Kasumi-1 (cell line): ENCODE results near the gene GRIK1.
"Not testable (repeated sequence)": the region's sequence is repeated elsewhere in the genome, so short reads cannot be mapped to it uniquely, and the experiment has no call there.

Experiments used
- DNase-seq, 2 experiments: peaks; one replicate each; lab custom pipeline; 2025; lab: John Stamatoyannopoulos, UW

The GRIK1 gene

GRCh38 chr21:29939924-29940275, at the start of gene GRIK1:
GRIK1 (minus strand) TSS chr21:29939996.
- DNase-seq = no peak

DNA sequence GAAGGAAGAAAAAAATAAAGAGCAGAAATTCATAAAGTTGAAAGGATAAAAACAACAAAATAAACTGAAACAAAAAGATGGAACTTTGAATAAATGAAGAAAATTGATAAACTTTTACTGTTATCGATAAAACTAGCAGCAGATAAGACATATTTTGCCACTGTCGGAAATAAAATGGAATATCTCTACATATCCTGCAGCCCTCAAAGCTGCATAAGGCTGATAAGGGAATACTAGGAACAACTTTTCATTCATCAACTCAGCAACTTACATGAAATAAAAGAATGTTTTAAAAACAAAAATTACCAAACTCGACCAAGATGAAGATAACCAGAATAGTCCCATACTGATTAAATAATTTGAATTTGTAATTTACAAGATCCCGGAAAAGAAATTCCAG, 48.0 kb upstream of the GRIK1 start:
- DNase-seq = no peak

DNA sequence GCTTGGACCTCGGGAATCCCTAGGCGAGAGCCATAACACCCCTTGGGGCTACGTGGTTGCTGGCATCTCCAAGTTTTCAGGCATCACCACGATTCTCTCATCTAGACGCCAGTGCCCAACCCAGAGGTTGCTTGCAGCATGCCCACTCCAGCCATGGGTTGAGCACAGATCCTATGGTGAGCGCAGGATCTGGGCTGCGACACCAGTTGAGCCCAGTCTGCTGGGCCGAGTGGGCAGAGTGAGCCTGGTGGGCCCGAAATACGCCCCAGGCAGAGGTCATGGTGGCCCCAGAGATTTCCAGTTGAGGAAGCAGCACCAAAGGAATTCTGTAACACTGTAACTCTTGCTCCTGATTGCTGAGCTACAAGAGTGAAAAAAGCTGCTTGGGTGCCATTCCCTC, 46.1 kb upstream of the GRIK1 start:
- no peak for DNase-seq

GRCh38 chr21:29979043-29979442, 39.2 kb upstream of the GRIK1 start:
- DNase-seq = no peak

DNA sequence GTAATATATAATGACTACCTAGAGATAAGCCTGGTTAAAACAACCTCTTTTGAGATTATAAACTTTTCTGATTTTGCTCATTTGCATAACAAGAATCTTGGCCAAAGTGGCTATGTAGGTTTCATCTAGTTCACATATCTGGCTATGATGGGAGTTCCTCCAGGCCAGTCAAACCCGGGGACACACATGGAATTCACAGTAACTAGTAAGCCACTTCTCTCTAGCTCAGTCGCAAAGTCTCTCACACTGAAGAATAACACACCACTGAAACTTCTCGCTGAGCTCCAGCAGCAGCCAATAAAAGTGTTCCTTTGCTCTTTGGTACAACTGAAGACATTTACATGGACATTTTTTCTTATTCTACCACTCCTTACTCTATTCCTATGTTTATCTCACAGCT, 36.0 kb upstream of the GRIK1 start:
- no peak for DNase-seq

DNA sequence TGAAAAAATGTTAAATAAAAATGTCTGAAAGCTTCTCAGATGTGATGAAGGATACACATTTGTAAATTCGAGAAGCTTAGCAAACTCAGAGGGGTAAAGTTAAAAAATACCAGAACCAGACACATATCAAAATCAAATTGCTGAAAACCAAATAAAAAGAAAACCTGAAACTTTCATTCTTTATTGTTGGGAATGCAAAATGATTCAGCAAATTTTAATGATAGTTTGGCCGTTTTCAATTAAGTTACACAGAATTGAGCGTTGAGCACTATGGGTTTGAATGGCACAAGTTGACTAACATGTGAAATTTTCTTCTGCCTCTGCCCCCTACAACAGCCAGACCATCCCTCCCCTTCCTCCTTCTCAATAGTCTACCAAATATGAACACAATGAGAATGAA, 33.5 kb upstream of the GRIK1 start:
- DNase-seq = no peak

DNA sequence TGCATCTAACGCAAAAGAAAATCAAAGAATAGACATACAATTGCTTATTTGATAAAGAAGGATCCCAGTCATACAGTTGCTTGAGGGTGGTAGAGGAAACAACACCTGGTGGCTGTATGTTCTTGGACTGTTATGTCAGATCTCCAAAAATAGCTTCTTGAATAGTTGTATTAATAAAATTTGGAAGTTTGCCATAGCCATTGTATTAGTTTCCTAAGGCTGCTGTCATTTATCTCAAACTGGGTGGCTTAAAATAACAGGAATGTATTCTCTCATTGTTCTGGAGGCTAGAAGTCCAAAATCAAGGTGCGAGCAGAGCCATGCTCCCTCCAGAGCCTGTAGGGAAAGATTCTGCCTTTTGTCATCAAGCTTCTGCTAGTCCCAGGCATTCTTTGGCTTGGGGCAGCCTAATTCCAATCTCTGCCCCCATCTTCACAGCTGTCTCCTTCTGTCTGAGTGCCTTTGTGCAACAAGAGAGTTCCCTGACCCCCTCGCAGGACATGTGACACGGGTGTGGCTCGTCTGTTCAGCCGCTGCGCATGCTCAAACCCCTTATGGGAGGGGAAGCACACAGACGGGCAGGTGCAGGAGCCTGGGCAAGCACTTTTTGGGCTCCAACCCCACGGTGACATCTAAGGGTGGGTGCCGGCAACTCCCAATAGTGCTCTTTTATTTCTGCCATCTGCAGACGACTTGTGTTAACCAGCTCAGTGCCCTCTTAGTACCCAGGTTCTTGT, 21.7 kb upstream of the GRIK1 start:
- no peak for DNase-seq

- no peak for DNase-seq
These were observed 18.8 kb upstream of the GRIK1 start for GRCh38 chr21:29958551-29958950.

DNA sequence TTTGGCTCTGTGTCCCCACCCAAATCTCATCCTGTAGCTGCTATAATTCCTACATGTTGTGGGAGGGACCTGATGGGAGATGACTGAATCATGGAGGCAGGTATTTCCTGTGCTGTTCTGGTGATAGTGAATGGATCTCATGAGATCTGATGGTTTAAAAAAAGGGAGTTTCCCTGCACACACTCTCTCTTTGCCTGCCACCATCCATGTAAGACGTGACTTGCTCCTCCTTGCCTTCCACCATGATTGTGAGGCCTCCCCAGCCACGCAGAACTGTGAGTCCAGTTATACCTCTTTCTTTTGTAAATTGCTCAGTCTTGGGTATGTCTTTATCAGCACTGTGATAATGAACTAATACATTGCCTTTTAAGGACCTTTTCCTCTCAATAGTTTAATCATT, 18.2 kb upstream of the GRIK1 start:
- not testable (repeated sequence) for DNase-seq

- no peak for DNase-seq
These were observed 13.9 kb upstream of the GRIK1 start for GRCh38 chr21:29953690-29954089.

DNA sequence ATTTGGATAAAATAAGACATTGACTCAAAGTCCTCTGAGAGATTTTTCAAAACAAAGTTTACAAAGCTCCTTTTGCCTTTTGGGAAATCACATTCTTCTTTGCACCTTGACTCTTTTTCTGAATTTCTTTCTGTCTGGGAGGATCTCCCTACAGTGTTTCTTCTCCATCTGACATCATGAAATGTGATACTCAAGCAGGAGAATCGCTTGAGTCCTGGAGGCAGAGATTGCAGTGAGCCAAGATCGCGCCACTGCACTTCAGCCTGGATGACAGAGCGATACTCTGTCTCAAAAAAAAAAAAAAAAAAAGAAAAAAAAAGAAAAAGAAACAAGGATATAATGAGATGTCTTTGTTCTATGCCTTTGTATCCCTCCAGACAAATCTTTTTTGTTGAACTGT, 13.3 kb upstream of the GRIK1 start:
- no peak for DNase-seq

DNA sequence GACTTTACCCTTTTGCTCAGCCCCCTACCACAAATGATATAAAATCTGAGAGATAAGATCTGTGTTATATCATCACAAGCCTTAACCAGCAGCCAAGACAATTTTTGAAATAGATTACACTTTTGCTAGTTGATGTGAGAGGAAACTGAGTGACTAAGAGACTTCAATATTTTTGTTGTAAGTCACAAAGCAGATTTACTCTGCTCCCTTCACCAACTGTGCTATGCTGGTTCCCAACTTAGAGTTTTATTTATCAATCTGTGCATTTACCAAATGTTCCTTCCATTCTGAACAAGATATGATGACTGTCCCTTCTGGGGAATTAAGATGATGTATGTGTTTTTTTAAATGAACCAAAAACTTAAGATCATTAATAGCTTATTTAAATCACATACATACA, 12.1 kb upstream of the GRIK1 start:
- no peak for DNase-seq

- no peak for DNase-seq
These were observed 10.2 kb upstream of the GRIK1 start for GRCh38 chr21:29949991-29950390.

DNA sequence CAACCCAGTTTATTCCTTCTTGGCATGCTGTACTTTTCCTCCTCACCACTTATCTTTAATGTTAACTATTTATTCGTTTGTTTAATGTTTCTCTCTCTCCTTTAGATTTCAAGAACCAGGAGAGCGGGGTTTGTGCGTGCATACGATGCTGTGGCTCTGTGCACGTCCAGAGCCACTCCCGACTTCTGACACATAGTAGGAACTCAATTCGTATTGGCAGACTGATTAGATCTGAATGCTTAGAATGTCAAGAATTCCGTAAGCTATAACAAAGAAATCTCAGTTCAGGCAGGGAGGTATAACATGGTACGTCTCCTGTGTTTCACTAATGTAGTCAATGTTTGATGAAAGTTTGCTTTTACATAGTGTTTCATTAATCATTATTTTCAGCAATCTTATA, 7.3 kb upstream of the GRIK1 start:
- DNase-seq = no peak

DNA sequence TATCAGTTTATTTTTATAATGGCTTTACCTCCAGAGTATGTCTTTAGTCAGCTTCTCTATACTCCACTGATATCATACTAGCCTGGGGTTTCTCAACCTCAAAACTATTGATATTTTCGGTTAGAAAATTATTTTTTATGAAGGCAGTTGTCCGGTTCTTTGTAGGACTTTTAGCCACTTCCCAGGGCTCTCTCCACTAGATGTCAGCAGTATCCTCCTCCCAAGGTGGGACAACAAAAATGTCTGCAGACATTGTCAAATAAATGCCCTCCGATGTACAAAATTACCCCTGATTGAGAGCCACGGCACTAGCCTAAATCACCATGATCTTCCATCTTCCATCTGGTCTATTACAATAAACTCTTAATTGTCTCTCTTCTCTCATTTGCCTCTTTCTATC, 4.1 kb upstream of the GRIK1 start:
- DNase-seq = peak in 1 of 2 experiments; percentile 1

GRCh38 chr21:29942034-29942433, 2.2 kb upstream of the GRIK1 start:
- no peak for DNase-seq

- DNase-seq = no peak
These were observed 1.2 kb upstream of the GRIK1 start for GRCh38 chr21:29940991-29941390.

- no peak for DNase-seq
These were observed 565 bp upstream of the GRIK1 start for GRCh38 chr21:29940361-29940760.

DNA sequence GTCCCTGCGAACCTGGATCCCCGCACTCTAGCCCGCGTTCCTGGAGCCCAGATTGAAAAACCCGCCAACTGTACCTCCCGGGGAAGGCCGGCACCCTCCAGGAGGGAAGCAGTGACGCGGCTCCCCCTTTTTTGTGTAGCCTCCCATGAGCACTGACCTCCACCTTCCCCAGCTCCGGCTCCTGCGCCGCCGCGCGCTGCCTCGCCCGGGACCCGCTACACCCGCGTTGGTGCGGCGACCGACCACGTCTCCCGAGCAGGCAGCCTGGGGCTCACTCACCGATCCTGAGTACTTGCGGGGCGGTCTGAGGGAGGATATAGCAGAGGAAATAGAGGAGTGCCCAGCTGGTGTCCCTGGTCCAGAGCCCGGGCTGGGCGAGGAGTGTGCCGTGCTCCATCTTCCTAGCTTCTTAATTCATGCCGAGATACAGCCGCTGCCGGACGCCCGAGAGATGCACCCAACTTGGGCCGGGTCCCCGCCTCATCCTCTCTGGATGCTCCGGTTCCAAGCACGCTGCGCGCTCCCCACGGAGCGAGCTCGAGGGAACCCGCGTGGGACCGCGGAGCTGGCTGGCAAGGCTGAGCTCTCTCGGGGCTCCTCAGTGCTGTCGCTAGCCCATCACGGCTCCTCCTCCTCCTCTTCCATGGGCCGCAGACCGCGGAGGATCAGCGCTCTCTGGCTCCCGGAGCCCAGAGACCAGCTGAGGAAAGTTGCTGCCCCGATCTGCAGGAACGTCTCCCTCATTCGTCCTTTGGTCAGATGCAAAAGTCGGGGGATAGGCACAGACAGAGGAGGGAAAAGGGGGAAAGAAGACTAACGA, 482 bp downstream of the GRIK1 start:
- peak in 1 of 2 experiments; percentile 4 for DNase-seq

GRCh38 chr21:29938776-29939103, 1.1 kb downstream of the GRIK1 start:
- no peak for DNase-seq

DNA sequence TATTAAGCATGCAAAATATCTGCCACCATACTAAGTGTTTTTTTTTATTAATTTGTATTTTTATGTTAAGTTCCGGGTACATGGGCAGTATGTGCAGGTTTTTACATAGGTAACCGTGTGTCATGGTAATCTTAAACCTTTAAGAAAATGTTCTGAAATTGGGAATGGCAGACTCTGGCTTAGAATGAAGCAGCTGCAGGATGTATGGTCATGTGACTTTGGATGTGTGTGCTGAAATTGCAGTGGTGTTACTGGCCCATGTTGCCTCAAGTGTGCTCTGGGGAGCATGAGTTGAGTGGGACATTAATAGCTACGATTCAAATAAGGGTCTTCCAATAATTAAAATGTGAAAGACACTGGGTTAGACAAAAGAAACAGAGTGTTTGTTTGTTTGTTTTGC, 6.7 kb downstream of the GRIK1 start:
- no peak for DNase-seq

- no peak for DNase-seq
These were observed 11.3 kb downstream of the GRIK1 start for GRCh38 chr21:29928537-29928936.

DNA sequence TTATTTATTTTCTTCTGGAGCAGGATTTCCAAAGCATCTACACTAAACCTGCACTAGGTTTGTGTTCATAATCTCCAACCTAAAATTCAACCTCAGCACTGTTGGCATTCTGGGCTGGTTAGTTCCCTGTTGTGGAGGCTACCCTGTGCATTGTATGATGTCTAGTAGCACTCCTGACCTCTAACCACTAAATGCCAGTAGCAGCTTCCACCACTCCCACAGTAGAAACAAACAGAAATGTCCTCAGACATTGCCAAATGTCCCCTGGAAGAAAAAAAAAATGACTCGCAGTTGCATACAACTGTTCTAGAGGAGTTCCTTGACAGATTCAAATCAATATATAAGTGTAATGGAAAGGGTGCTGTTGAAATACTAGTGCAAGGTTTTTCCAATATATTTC, 18.9 kb downstream of the GRIK1 start:
- DNase-seq = no peak

DNA sequence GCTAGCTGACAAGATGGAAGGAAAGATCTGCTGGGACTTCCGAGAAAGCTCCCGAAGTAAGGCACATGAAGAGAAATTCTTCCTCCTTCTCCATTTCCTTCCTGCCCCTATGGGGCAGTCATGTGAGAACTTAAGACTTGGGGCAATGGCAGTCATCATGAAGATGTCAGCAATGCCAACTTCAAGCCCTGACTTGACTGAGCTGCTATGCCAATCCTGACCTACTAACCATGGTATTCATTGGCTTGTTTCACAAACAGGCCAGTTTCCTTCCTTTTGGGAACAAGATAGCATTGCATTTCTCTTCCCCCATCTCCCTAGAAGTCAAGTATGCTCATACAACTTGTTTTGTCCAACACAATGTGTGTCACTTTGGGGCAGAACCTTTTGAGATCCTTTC, 25.5 kb downstream of the GRIK1 start:
- no peak for DNase-seq
